Mucosa of rectum (tissue), 2 donors: ENCODE results near the gene SLC3A2.
"Not testable (repeated sequence)": the region's sequence is repeated elsewhere in the genome, so short reads cannot be mapped to it uniquely, and the experiment has no call there.

ENCODE experiments used
- H3K27ac ChIP-seq, 2 donors: one replicate each; pipeline ENCODE4 v1.7.0; 2013; ENCODE audit warnings: inconsistent platforms in 2 of 2, low read depth in 2 of 2, low read length in 2 of 2
- H3K27me3 ChIP-seq, 2 donors: one replicate each; pipeline ENCODE4 v1.7.0; 2013; ENCODE audit warnings: low read length in 2 of 2; ENCODE audit not compliant: control insufficient read depth in 2 of 2, insufficient read depth in 2 of 2
- H3K36me3 ChIP-seq, 2 donors: one replicate each; pipeline ENCODE4 v1.7.0; 2013; ENCODE audit warnings: low read length in 2 of 2; ENCODE audit not compliant: control insufficient read depth in 2 of 2, insufficient read depth in 2 of 2
- H3K4me1 ChIP-seq, 2 donors: one replicate each; pipeline ENCODE4 v1.7.0; 2013; ENCODE audit warnings: low read length in 2 of 2, mild to moderate bottlenecking in 1 of 2; ENCODE audit not compliant: control insufficient read depth in 2 of 2, insufficient read depth in 2 of 2
- H3K4me3 ChIP-seq, 2 donors: one replicate each; pipeline ENCODE4 v1.7.0; 2013; ENCODE audit warnings: low read length in 2 of 2
- H3K9ac ChIP-seq, 2 donors: one replicate each; pipeline ENCODE4 v1.7.0; 2013; ENCODE audit warnings: low read length in 2 of 2, low read depth in 1 of 2, mild to moderate bottlenecking in 1 of 2
- H3K9me3 ChIP-seq, 2 donors: one replicate each; pipeline ENCODE4 v1.7.0; 2013; ENCODE audit warnings: low read length in 2 of 2; ENCODE audit not compliant: control insufficient read depth in 2 of 2
- donor health status: healthy.
- donor health status: Normal muscosa, but diverticular disease.

Gene SLC3A2

GRCh38 chr11:62852523-62853188 is 28.0 kb upstream of the SLC3A2 start:
- Histone ChIP-seq H3K27ac (no peak overlapping the region), H3K27me3 (no peaks in the 10 kb centered on the region), H3K36me3 (peaks cover 27 to 35% of the 10 kb centered on the region in 2 donors), H3K9me3 (no peaks in the 10 kb centered on the region), H3K4me3 (peak overlapping the region in 1 of 2 donors; percentile 3), H3K4me1 (peaks cover 24% of the 10 kb centered on the region in 2 donors), H3K9ac (no peak overlapping the region)

- Histone ChIP-seq H3K27ac (no peak overlapping the region), H3K4me1 (peaks cover 24% of the 10 kb centered on the region in 2 donors), H3K36me3 (peaks cover 27 to 35% of the 10 kb centered on the region in 2 donors), H3K9me3 (no peaks in the 10 kb centered on the region), H3K27me3 (no peaks in the 10 kb centered on the region), H3K4me3 (peak overlapping the region; percentile 89 to 97), H3K9ac (peak overlapping the region; percentile 33 to 83)
These were observed 27.3 kb upstream of the SLC3A2 start for GRCh38 chr11:62853279-62853965.

- peak overlapping the region; percentile 83 to 98 for H3K9ac ChIP-seq
These were observed 26.5 kb upstream of the SLC3A2 start for GRCh38 chr11:62854013-62854824.

GRCh38 chr11:62854825-62855570 is 25.7 kb upstream of the SLC3A2 start:
- H3K36me3 ChIP-seq: peaks cover 27 to 35% of the 10 kb centered on the region in 2 donors
- H3K27me3 ChIP-seq: no peaks in the 10 kb centered on the region
- peak overlapping the region; percentile 89 to 97 for H3K4me3 ChIP-seq
- H3K9ac ChIP-seq: peak overlapping the region; percentile 83 to 98
- peaks cover 24% of the 10 kb centered on the region in 2 donors for H3K4me1 ChIP-seq
- peak overlapping the region; percentile 65 to 71 for H3K27ac ChIP-seq
- H3K9me3 ChIP-seq: no peaks in the 10 kb centered on the region

More at GRCh38 chr11:62854013-62854824, 26.5 kb upstream of the SLC3A2 start:
- Histone ChIP-seq H3K36me3 (peaks cover 27 to 35% of the 10 kb centered on the region in 2 donors), H3K9me3 (no peaks in the 10 kb centered on the region), H3K27me3 (no peaks in the 10 kb centered on the region), H3K4me3 (peak overlapping the region; percentile 89 to 97), H3K27ac (peak overlapping the region in 1 of 2 donors; percentile 71), H3K4me1 (peaks cover 24% of the 10 kb centered on the region in 2 donors)

- peaks cover 27 to 35% of the 10 kb centered on the region in 2 donors for H3K36me3 ChIP-seq
- peak overlapping the region; percentile 83 to 98 for H3K9ac ChIP-seq
- H3K9me3 ChIP-seq: no peaks in the 10 kb centered on the region
- H3K27ac ChIP-seq: peak overlapping the region; percentile 66 to 74
- H3K27me3 ChIP-seq: no peaks in the 10 kb centered on the region
- H3K4me3 ChIP-seq: peak overlapping the region; percentile 89 to 97
- peaks cover 24% of the 10 kb centered on the region in 2 donors for H3K4me1 ChIP-seq
These were observed 24.9 kb upstream of the SLC3A2 start for GRCh38 chr11:62855571-62856332.

- Histone ChIP-seq H3K9me3 (no peaks in the 10 kb centered on the region), H3K4me3 (peak overlapping the region; percentile 81 to 97), H3K4me1 (peaks cover 24% of the 10 kb centered on the region in 2 donors), H3K9ac (peak overlapping the region; percentile 83 to 85), H3K36me3 (peaks cover 27 to 33% of the 10 kb centered on the region in 2 donors), H3K27ac (peak overlapping the region; percentile 66 to 74), H3K27me3 (no peaks in the 10 kb centered on the region)
These were observed 24.3 kb upstream of the SLC3A2 start for GRCh38 chr11:62856333-62856895.

GRCh38 chr11:62857541-62857982 is 23.1 kb upstream of the SLC3A2 start:
- H3K27me3 ChIP-seq: no peaks in the 10 kb centered on the region
- H3K9ac ChIP-seq: no peak overlapping the region
- no peaks in the 10 kb centered on the region for H3K9me3 ChIP-seq
- peaks cover 23 to 24% of the 10 kb centered on the region in 2 donors for H3K4me1 ChIP-seq
- H3K27ac ChIP-seq: no peak overlapping the region
- H3K36me3 ChIP-seq: peaks cover 16 to 21% of the 10 kb centered on the region in 2 donors
- H3K4me3 ChIP-seq: no peak overlapping the region

- Histone ChIP-seq H3K4me3 (no peak overlapping the region), H3K36me3 (peaks cover 10 to 15% of the 10 kb centered on the region in 2 donors), H3K27me3 (no peaks in the 10 kb centered on the region), H3K27ac (no peak overlapping the region), H3K9ac (no peak overlapping the region), H3K9me3 (no peaks in the 10 kb centered on the region), H3K4me1 (peaks cover 20 to 24% of the 10 kb centered on the region in 2 donors)
These were observed 22.5 kb upstream of the SLC3A2 start for GRCh38 chr11:62858201-62858600.

- H3K36me3 ChIP-seq, H3K9me3 ChIP-seq, H3K27ac ChIP-seq, H3K27me3 ChIP-seq, H3K9ac ChIP-seq, H3K4me3 ChIP-seq: not testable (repeated sequence)
- peaks cover 10 to 15% of the 10 kb centered on the region in 2 donors for H3K4me1 ChIP-seq
These were observed 21.4 kb upstream of the SLC3A2 start for GRCh38 chr11:62859281-62859703.
